OCI-LY7 (cell line): ENCODE results near the gene CELF1. TPM values are rescaled to one million over a fixed set of nuclear protein-coding genes. Genes with fewer than 3 reads are reported as not detected.
A peak's percentile ranks its signal among the peaks of the same experiment; 100 is the strongest.

Experiments used
- BruUV-seq: library from RNA; stranded (reverse); fragments of 400-500 nt; replicated peaks from 2 replicates; lab custom pipeline; 2021; lab: Mats Ljungman, UMichigan
- CTCF ChIA-PET: fragments of 300-600 bp; sonication (Branson Sonifier 250); formaldehyde crosslinking; loops from one replicate; lab custom pipeline; 2022; ENCODE audit warnings: antibody characterized with exemption; ENCODE audit not compliant: unreplicated experiment; lab: Charles Lee
- POLR2A ChIA-PET: fragments of 300-600 bp; sonication (Branson Sonifier 250); formaldehyde crosslinking; loops from one replicate; lab custom pipeline; 2022; ENCODE audit warnings: antibody characterized with exemption; lab: Charles Lee
- DNase-seq: peaks from one replicate; pipeline ENCODE4 v3.0.0-alpha.2; 2015; ENCODE audit warnings: low spot score
- H2AFZ ChIP-seq: fragments of 200-600 bp; sonication (generic), shearing (Covaris generic); 2 replicates; pipeline ENCODE4 v1.6.1; 2014; ENCODE audit warnings: mild to moderate bottlenecking, antibody characterized with exemption, low read length, moderate library complexity
- H3K27ac ChIP-seq: fragments of 200-600 bp; sonication (generic); 2 replicates; pipeline ENCODE4 v1.5.1; 2014; ENCODE audit warnings: mixed run types, low read depth, mild to moderate bottlenecking, moderate library complexity, low read length, inconsistent platforms; ENCODE audit not compliant: poor library complexity, severe bottlenecking
- H3K36me3 ChIP-seq: fragments of 200-600 bp; sonication (generic); 2 replicates; pipeline ENCODE4 v1.6.1; 2014; ENCODE audit warnings: mild to moderate bottlenecking, antibody characterized with exemption, low read length, moderate library complexity, mixed read lengths; ENCODE audit not compliant: insufficient read depth
- H3K4me1 ChIP-seq: fragments of 200-600 bp; sonication (generic); 2 replicates; pipeline ENCODE4 v1.5.1; 2014; ENCODE audit warnings: mild to moderate bottlenecking, low read length; ENCODE audit not compliant: insufficient read depth, poor library complexity, severe bottlenecking
- H3K4me2 ChIP-seq: fragments of 200-600 bp; sonication (generic); 2 replicates; pipeline ENCODE4 v1.6.1; 2014; ENCODE audit warnings: mild to moderate bottlenecking, low read length
- H3K4me3 ChIP-seq: fragments of 200-600 bp; sonication (generic); 2 replicates; pipeline ENCODE4 v1.5.1; 2014; ENCODE audit warnings: mild to moderate bottlenecking, low read depth, low read length; ENCODE audit not compliant: poor library complexity, severe bottlenecking
- H3K79me2 ChIP-seq: fragments of 200-600 bp; sonication (generic); 2 replicates; pipeline ENCODE4 v1.6.1; 2016; ENCODE audit warnings: low read depth, mild to moderate bottlenecking, low read length, moderate library complexity, mixed read lengths; ENCODE audit not compliant: insufficient read depth
- H3K9me2 ChIP-seq: fragments of 200-600 bp; sonication (generic); 2 replicates; pipeline ENCODE4 v1.6.1; 2016; ENCODE audit warnings: mild to moderate bottlenecking, low read length, mixed read lengths; ENCODE audit not compliant: insufficient read depth
- H3K9me3 ChIP-seq: fragments of 200-600 bp; sonication (generic); 2 replicates; pipeline ENCODE4 v1.6.1; 2014; ENCODE audit warnings: mild to moderate bottlenecking, mixed run types, low read length, mixed read lengths
- H4K20me1 ChIP-seq: fragments of 200-600 bp; sonication (generic); 2 replicates; pipeline ENCODE4 v1.6.1; 2014; ENCODE audit warnings: mild to moderate bottlenecking, antibody characterized with exemption, low read length, moderate library complexity, mixed read lengths; ENCODE audit not compliant: insufficient read depth
- EZH2phosphoT487 ChIP-seq: fragments of 200-600 bp; sonication (generic); IDR thresholded peaks from 2 replicates; pipeline ENCODE4 v1.6.1; 2018; ENCODE audit warnings: low read depth, borderline replicate concordance, mild to moderate bottlenecking, mixed run types, antibody characterized with exemption, low read length, moderate library complexity, mixed read lengths
- intact Hi-C: fragments of 100-400 bp; cut with micrococcal nuclease; formaldehyde crosslinking; loops from one replicate; pipeline ENCODE4 v1.10.0; 2022; ENCODE audit not compliant: unreplicated experiment
- total RNA-seq, 2 experiments: library from RNA; depleted of rRNA in 1 of 2; stranded (reverse); fragments of >200 nt in 1 of 2; shearing (Covaris generic) in 1 of 2; gene quantifications; 2 replicates each; pipeline ENCODE4 v1.2.3, GENCODE V29; 2014 to 2022
- TF ChIP-seq, protein P1 (sequence below): fragments of 200-600 bp; sonication (generic); conservative IDR thresholded peaks from 2 replicates; pipeline ENCODE4 v1.5.1; 2014; ENCODE audit warnings: mild to moderate bottlenecking, antibody characterized with exemption, low read length, moderate library complexity, mixed read lengths

Gene CELF1
- total RNA-seq, 2 experiments from 2014 or later, result 87.4 to 143 TPM

DNA sequence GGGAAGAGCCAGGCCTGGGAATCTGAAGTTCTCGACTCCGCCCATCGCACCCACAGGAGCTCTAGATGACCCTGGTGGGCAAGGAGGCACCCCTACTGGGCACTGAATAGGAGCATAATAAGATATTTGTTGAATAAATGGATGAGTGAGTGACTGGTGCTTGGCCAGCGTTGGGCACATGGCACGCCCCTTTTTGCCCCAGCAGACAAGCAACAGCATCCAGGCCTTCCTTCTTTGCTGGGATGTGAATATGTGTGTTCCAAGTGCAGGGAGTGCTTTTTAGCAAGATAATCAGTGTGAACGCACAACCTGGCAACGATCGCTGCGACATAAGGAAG, 443 bp upstream of the CELF1 start:
- Histone ChIP-seq H3K36me3 (peaks cover 34% of the 10 kb centered on the region), H3K27ac (no peak overlapping the region), H2AFZ (peak overlapping the region; percentile 90), H3K9me2 (no peaks in the 10 kb centered on the region), H4K20me1 (peaks cover 17% of the 10 kb centered on the region; the same call in 1 of the 2 replicates), H3K9me3 (no peaks in the 10 kb centered on the region), H3K4me3 (peak overlapping the region; percentile 89), H3K4me1 (peaks cover 29% of the 10 kb centered on the region), H3K79me2 (peaks cover 45% of the 10 kb centered on the region), H3K4me2 (peak overlapping the region; percentile 86)
- intact Hi-C loops, result loop anchor here (1.0 to 2.0 kb wide), 2 partner anchors 26 to 299 kb away; partner anchors contain the start of gene NDUFS3
- DNase-seq, result no peak
- no TSS peak for BruUV-seq
- ChIA-PET POLR2A (interaction anchor here (0.5 to 2.5 kb wide), 5 partner anchors 13 to 301 kb away, joined by 3 to 13 read pairs (median 5); no protein-coding TSS in a partner anchor), CTCF (interaction anchor here (0.6 kb wide), 2 partner anchors 18 to 24 kb away, joined by 3 to 4 read pairs; no protein-coding TSS in a partner anchor)
- TF ChIP-seq EZH2phosphoT487, result no peak
- TF ChIP-seq, protein P1, sequence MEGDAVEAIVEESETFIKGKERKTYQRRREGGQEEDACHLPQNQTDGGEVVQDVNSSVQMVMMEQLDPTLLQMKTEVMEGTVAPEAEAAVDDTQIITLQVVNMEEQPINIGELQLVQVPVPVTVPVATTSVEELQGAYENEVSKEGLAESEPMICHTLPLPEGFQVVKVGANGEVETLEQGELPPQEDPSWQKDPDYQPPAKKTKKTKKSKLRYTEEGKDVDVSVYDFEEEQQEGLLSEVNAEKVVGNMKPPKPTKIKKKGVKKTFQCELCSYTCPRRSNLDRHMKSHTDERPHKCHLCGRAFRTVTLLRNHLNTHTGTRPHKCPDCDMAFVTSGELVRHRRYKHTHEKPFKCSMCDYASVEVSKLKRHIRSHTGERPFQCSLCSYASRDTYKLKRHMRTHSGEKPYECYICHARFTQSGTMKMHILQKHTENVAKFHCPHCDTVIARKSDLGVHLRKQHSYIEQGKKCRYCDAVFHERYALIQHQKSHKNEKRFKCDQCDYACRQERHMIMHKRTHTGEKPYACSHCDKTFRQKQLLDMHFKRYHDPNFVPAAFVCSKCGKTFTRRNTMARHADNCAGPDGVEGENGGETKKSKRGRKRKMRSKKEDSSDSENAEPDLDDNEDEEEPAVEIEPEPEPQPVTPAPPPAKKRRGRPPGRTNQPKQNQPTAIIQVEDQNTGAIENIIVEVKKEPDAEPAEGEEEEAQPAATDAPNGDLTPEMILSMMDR, result peak; percentile 43; the same call in 1 of the 2 replicates

DNA sequence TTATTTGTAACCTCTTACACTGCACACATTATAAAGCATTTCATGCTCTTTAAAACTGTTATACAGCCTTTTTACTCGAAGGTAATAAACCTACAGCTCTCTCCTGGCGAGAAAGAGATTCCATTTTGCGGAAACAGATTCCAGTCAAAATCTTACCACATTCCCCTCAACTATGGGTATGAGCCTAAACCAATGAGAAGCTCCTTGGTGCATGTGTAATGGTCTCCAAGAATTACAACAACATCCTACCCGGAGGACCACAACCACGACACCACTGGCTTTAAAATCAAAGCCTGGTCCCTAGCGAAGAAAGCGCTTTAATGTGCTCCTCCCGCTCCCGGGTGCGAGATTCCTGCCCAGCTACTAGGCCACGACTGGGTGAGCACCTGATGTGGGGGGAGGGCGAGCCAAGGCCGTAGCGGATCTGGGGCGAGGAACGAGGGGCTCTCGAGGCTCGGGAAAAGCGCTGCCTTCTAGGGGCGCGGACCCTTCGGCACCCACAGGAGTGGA, 821 bp downstream of the CELF1 start:
- H3K79me2 ChIP-seq, result peaks cover 58% of the 10 kb centered on the region
- no peaks in the 10 kb centered on the region for H3K9me2 ChIP-seq
- H3K4me3 ChIP-seq, result peak overlapping the region; percentile 89
- H2AFZ ChIP-seq, result no peak overlapping the region; the same call in 1 of the 2 replicates
- peaks cover 29% of the 10 kb centered on the region for H3K4me1 ChIP-seq
- H3K9me3 ChIP-seq, result no peaks in the 10 kb centered on the region
- DNase-seq, result peak; percentile 42
- TF ChIP-seq EZH2phosphoT487, result no peak
- TF ChIP-seq, protein P1, result no peak
- H3K36me3 ChIP-seq, result peaks cover 46% of the 10 kb centered on the region
- CTCF ChIA-PET, result no interaction called here
- POLR2A ChIA-PET, result interaction anchor here (0.6 to 2.5 kb wide), 11 partner anchors 12 to 297 kb away, joined by 3 to 13 read pairs (median 4); no protein-coding TSS in a partner anchor
- peak overlapping the region; percentile 65 for H3K27ac ChIP-seq
- no TSS peak for BruUV-seq
- peaks cover 25% of the 10 kb centered on the region; the same call in 1 of the 2 replicates for H4K20me1 ChIP-seq
- intact Hi-C loops, result loop anchor here (2.0 kb wide), 1 partner anchor 301 kb away; no protein-coding TSS in a partner anchor
- H3K4me2 ChIP-seq, result peak overlapping the region; percentile 78

DNA sequence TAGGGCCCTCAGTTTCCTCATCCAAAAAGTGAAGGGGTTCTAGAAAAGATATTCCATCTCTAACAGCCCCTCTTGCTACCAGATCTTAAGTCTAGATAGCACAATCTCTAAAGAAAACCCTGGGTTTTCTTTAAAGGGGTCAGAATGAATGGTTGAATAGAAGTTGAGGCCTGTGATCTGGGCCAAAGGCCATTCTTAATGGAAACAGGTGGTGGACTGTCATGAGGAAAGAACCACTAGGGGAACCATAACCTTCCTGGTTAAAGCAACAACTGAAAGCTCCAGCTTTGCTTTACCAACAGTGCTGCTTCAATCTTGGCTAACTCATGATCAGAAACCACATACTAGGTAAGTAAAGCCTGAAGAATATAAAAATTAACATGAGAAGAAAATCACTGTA, 1.8 kb downstream of the CELF1 start:
- Histone ChIP-seq H3K4me2 (peak overlapping the region; percentile 78), H3K36me3 (peaks cover 57% of the 10 kb centered on the region), H3K9me2 (no peaks in the 10 kb centered on the region), H2AFZ (no peak overlapping the region), H4K20me1 (peaks cover 25% of the 10 kb centered on the region; the same call in 1 of the 2 replicates), H3K4me1 (peaks cover 29% of the 10 kb centered on the region), H3K4me3 (peak overlapping the region; percentile 89), H3K79me2 (peaks cover 67% of the 10 kb centered on the region), H3K9me3 (no peaks in the 10 kb centered on the region), H3K27ac (peak overlapping the region; percentile 65)
- CTCF ChIA-PET, result no interaction called here
- intact Hi-C loops, result loop anchor here (1.0 kb wide), 1 partner anchor 216 kb away; the partner anchor contains the start of gene FNBP4
- no peak for TF ChIP-seq EZH2phosphoT487
- TF ChIP-seq, protein P1, result peak; percentile 79
- peak; percentile 71 for DNase-seq
- no TSS peak for BruUV-seq
- POLR2A ChIA-PET, result interaction anchor here (0.6 to 2.5 kb wide), 6 partner anchors 11 to 385 kb away, joined by 3 to 13 read pairs (median 4); no protein-coding TSS in a partner anchor
